Embryonic facial prominence (tissue), 1 donor: Measurements from ENCODE around the gene ASIC3.
"Not testable (repeated sequence)": the region's sequence is repeated elsewhere in the genome, so short reads cannot be mapped to it uniquely, and the experiment has no call there.

Experiments
- DNase-seq: peaks from one replicate; pipeline ENCODE4 v3.0.0-alpha.2; 2016; ENCODE audit errors: extremely low spot score

Gene ASIC3

GRCh38 chr7:151013733-151014497 lies 34.4 kb upstream of the ASIC3 start:
- DNase-seq = peak; percentile 81

- no peak for DNase-seq
These were observed 33.4 kb upstream of the ASIC3 start for GRCh38 chr7:151014950-151015349.

DNA sequence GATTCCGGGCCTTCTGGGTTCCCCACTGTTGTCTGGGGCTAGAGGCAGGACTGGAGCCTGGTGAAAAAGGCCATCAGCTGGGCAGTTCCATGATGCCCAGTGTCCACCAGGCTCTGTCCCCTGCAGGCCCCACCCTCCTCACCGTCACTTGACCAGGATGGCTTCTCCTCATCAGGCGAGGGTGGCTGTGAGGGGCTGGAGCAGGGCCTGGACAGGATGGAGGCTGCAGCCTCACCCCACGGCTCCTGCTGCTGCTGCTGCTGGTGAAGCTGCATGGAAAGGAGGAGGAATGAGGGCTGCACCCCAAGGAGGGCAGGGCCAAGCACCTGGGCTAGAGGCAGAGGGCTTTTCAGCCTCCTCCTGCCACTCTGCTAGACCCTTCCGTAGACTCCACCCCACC lies 32.4 kb upstream of the ASIC3 start:
- DNase-seq = no peak

DNA sequence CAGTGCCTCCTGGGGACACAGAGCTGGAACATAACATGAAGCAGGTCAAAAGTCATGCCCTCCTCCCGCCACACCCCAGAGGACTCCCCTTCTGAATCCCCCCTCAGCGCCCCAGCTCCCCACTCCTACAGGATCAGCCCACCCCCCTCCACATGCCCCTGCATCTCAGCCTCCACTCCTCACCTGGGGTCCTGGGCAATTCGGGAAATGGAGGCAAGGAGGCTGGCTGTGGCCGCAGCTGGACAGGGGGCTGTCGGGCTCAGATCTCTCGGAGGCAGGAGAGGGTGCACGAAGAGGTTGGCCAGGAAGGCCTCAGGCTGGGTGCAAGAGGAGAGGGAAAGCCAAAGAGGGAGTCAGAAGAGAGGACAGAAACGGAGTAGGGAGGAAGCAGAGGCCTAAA lies 31.8 kb upstream of the ASIC3 start:
- no peak for DNase-seq

DNA sequence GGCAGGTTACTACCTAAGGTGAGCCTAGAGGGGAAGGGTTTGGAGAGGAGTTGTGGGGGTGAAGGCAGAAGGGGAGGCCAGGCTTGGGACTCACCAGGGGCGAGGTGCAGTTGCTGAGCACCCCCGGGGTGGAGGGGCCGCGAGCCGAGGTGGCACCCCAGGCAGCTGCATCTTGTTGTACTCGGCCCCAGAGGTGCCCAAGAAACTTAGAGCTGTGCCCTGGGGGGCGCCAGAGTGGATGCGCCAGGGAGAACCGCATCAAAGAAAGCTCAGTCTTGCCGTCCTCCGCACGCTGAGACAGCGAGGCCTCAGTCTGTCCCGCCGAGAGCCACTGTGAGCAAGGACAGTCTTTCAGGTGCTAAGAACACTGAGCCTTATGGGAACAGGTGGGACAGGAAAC lies 31.4 kb upstream of the ASIC3 start:
- no peak for DNase-seq

DNA sequence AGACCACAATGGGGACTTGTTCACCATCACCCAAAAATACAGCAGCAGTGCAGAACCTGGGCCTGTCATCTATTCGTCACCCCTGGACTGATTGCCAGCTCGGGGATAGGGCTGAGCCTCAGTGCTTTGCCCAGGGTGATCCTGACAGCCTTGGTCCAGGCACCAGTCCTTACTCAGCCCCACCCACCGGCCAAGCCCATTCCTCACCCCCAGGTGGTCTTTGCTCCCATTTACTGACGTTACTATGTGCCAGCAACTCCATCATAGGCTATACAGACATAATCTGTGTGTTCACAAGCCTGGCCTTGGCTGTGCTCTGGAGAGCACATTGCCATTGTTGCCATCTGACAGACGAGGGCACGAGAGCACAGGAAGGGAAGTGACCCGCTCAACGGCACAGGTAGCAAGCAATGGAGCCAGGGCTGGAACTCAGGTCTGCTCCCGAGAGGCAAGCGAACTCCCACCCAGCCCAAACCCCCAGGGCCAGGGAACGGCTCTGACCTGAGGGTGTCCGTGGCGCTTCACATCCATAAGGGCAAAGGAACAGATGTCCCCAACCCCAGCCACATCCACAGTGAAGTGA lies 30.9 kb upstream of the ASIC3 start:
- DNase-seq = no peak

GRCh38 chr7:151017953-151018420 lies 30.3 kb upstream of the ASIC3 start:
- peak; percentile 64 for DNase-seq

DNA sequence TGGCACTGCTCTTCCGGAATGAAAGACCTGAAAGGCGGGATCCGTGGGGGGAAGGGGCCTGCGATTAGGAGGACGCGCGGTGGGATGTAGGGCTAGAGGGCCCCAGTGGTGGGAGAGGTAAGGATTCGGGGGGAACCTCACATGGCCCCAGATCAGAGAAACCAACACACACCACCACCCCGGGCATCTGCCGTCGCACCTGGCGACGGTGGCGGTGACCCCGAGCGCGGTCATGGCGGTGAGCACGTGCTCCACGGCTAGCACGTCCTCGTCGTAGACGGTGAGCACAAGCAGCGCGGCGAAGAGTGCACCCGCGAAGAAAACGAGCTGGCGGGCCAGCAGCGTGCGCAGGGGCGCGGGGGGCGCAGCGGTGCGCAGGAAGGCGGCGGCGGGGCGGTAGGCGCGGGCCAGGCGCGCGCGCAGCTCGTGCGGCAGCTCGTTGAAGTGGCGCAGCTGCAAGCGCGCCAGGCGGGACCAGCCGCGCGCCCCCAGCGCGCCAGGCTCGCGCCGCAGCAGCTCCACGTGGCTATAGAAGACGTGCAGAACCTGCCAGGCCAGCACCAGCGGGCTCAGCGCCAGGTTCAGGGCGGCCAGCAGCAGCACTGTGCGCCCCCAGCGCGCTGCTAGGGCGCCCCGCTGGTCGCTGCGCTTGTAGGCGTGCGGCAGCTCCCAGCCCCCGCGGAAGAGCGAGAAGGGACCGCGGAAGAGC lies 29.8 kb upstream of the ASIC3 start:
- no peak for DNase-seq

- no peak for DNase-seq
These were observed 29.2 kb upstream of the ASIC3 start for GRCh38 chr7:151019130-151019447.

DNA sequence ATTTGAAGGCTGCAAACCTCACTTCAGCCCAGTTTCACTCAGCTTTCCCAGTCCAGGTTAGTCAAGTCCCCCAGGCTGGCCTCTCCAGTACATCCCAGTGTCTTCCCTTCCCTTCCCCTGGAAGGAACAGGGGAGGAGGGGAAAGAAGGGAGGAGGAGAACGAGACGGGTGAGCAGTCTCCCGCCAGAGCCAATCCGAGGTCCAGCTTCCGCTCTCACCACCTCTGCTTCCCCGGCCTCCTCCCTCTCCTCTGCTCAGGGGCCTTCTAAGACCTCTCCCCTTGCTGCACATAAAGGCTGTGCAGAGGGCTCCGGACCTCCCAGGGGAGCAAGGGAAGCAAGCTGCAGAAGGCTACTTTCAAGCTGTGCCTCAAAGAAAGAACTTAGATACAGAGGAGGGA lies 28.1 kb upstream of the ASIC3 start:
- DNase-seq = no peak

DNA sequence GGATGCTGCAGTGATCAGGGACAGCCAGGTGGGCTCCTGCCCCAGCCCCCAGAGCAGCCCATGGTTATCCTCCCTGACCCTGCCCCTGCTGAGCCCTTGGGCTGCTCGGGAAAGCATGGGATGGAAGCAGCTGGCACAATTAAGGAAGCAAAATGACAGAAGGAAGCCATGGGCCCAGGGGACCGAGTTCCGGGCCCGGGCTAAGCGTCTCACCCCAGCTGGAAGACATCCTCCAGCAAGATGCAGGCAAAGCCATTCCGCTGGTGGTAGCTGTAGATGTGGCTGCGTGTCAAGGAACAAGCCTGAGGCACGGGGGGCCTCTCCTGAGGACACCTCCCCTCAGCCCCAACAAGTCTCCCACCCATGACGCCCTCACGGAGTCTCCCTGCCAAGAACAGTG lies 25.1 kb upstream of the ASIC3 start:
- DNase-seq = no peak

- DNase-seq = no peak
These were observed 23.8 kb upstream of the ASIC3 start, which contains the start of gene ATG9B for GRCh38 chr7:151024435-151025056. Gene ATG9B, minus strand, starts transcription at chr7:151024494. Its CDS starts 71 bp downstream, at chr7:151024423.

- no peak for DNase-seq
These were observed 22.2 kb upstream of the ASIC3 start for GRCh38 chr7:151025924-151026671.

- not testable (repeated sequence) for DNase-seq
These were observed 21.3 kb upstream of the ASIC3 start for GRCh38 chr7:151026771-151027727.

GRCh38 chr7:151027728-151028130 lies 20.6 kb upstream of the ASIC3 start:
- not testable (repeated sequence) for DNase-seq

DNA sequence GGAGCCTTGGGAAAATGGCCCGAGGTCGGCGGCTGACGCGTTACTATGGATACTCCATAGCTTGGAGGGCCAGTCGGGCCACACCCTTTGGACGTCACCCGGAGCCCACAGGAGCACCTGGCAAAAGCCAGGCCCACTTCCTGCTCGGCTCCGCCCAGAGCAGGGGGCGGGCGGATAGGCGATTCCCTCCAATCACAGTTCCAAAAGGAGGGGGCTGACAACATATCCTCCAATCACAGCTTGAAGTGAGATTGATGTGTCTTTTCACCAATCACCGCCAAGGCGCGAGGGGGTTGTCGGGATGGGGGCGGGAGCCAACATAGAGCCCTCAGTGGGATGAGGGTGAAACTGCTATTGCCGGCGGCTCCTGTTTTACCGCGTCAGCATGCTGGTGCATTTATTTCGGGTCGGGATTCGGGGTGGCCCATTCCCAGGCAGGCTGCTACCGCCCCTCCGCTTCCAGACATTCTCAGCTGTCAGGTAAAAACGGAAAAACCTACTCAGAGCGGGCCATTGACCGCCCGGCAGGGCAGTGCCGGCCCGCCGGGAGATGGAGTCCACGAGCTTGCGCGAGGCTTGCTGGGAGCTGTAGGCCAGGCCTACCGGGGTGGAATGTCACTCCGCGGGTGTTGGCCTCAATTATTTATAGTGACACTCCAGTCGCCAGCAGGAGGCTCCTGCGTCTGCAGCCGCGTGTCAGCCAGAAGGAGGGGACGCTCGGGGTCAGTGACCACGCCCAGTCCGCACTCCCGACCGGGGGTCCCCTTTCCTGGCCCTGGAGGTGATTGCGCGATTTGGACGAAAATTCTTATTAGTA lies 20.0 kb upstream of the ASIC3 start, which contains the start of gene ABCB8:
Gene ABCB8, plus strand, starts transcription at position 320 of the 817 bp plus-strand sequence. Its CDS starts 66 bp downstream, at position 386.
- peak; percentile 97 for DNase-seq

GRCh38 chr7:151028948-151029501 lies 19.3 kb upstream of the ASIC3 start:
- DNase-seq = no peak

- DNase-seq = no peak
These were observed 17.3 kb upstream of the ASIC3 start for GRCh38 chr7:151031011-151031410.
